B cell (primary cell): Measurements from ENCODE around the gene TMEM145. TPM values are rescaled to one million over a fixed set of nuclear protein-coding genes. Genes with fewer than 3 reads are reported as not detected.

Experiments used
- ATAC-seq: fragments of 200-7000 bp; cut with Tn5 transposase; one replicate; pipeline ENCODE4 v1.10.0; 2021; ENCODE audit warnings: low read depth, mild to moderate bottlenecking, moderate number of reproducible peaks, moderate library complexity
- CTCF ChIA-PET: fragments of 350-600 bp; sonication (Branson Sonifier 250); formaldehyde crosslinking; loops from one replicate; lab custom pipeline; 2021; ENCODE audit warnings: antibody characterized with exemption, inconsistent platforms; lab: Charles Lee
- POLR2A ChIA-PET: fragments of 350-600 bp; sonication (Branson Sonifier 250); formaldehyde crosslinking; loops from one replicate; lab custom pipeline; 2021; ENCODE audit warnings: antibody characterized with exemption; lab: Charles Lee
- DNase-seq: peaks from one replicate; pipeline ENCODE4 v3.0.0; 2013
- H2AFZ ChIP-seq: 2 replicates; pipeline ENCODE4 v1.6.1; 2012; ENCODE audit warnings: mild to moderate bottlenecking, low read depth, low read length; ENCODE audit not compliant: insufficient read depth, poor library complexity, severe bottlenecking
- H3K27ac ChIP-seq, 2 donors: 1 replicate in 1 of 2; 2 replicates in 1 of 2; pipeline ENCODE4 v1.5.1; 2012 to 2013; ENCODE audit warnings: low read length in 2 of 2, mild to moderate bottlenecking in 2 of 2, moderate library complexity in 1 of 2
- H3K27me3 ChIP-seq, 4 experiments: fragments of 200-600 bp in 1 of 4; sonication (generic) in 1 of 4; replicated peaks in 1 of 4; 1 replicate in 2 of 4; 2 replicates in 2 of 4; pipeline versions ENCODE4 v1.6.1 to v1.7.0; 2013 to 2016; ENCODE audit warnings: low read length in 3 of 4, mild to moderate bottlenecking in 2 of 4, mixed read lengths in 1 of 4, moderate library complexity in 1 of 4; ENCODE audit not compliant: insufficient read depth in 4 of 4, control insufficient read depth in 3 of 4; ENCODE audit errors: control extremely low read depth in 1 of 4
- H3K36me3 ChIP-seq, 2 experiments: replicated peaks in 1 of 2; 1 replicate in 1 of 2; 2 replicates in 1 of 2; pipeline versions ENCODE4 v1.6.1 to v1.7.1; 2013; ENCODE audit warnings: low read length in 1 of 2; ENCODE audit not compliant: insufficient read depth in 2 of 2, control insufficient read depth in 1 of 2; ENCODE audit errors: control extremely low read depth in 1 of 2, extremely low read depth in 1 of 2
- H3K4me1 ChIP-seq, 2 donors: fragments of 200-600 bp in 1 of 2; sonication (generic) in 1 of 2; 1 replicate in 1 of 2; 2 replicates in 1 of 2; pipeline versions ENCODE4 v1.5.1 to v1.6.1; 2013 to 2017; ENCODE audit warnings: low read length in 2 of 2; ENCODE audit not compliant: control insufficient read depth in 2 of 2, insufficient read depth in 2 of 2
- H3K4me2 ChIP-seq: replicated peaks from 2 replicates; pipeline ENCODE3; 2012; ENCODE audit warnings: mild to moderate bottlenecking, low read depth, low read length; ENCODE audit not compliant: poor library complexity, severe bottlenecking
- H3K4me3 ChIP-seq, 5 experiments: fragments of 200-600 bp in 1 of 5; sonication (generic) in 1 of 5; 1 replicate in 3 of 5; 2 replicates in 2 of 5; pipeline versions ENCODE4 v1.5.1 to v1.7.0; 2011 to 2016; ENCODE audit warnings: low read length in 4 of 5, mild to moderate bottlenecking in 4 of 5, low read depth in 2 of 5, control low read depth in 1 of 5, moderate library complexity in 1 of 5; ENCODE audit not compliant: insufficient read depth in 1 of 5; ENCODE audit errors: control extremely low read depth in 1 of 5, extremely low read depth in 1 of 5
- H3K79me2 ChIP-seq: fragments of 200-600 bp; sonication (generic); one replicate; pipeline ENCODE4 v1.6.0; 2016; ENCODE audit warnings: low read length; ENCODE audit not compliant: control insufficient read depth, insufficient read depth
- H3K9ac ChIP-seq: fragments of 200-600 bp; sonication (generic); 2 replicates; pipeline ENCODE4 v1.6.1; 2017; ENCODE audit warnings: mild to moderate bottlenecking, low read length, moderate library complexity
- H3K9me3 ChIP-seq, 3 donors: one replicate each; pipeline versions ENCODE4 v1.6.1 to v1.7.1; 2013; ENCODE audit warnings: low read length in 2 of 3; ENCODE audit not compliant: control insufficient read depth in 2 of 3, insufficient read depth in 1 of 3; ENCODE audit errors: control extremely low read depth in 1 of 3
- H4K20me1 ChIP-seq: 2 replicates; pipeline ENCODE4 v1.6.0; 2012; ENCODE audit warnings: mild to moderate bottlenecking, low read length; ENCODE audit not compliant: insufficient read depth, control insufficient read depth, poor library complexity, severe bottlenecking
- H3K27ac Mint-ChIP-seq: one replicate; pipeline ENCODE4 v1.8.0; 2021; ENCODE audit warnings: mixed read lengths
- H3K27me3 Mint-ChIP-seq: one replicate; pipeline ENCODE4 v1.8.0; 2021; ENCODE audit warnings: mixed read lengths
- H3K4me1 Mint-ChIP-seq: one replicate; pipeline ENCODE4 v1.8.0; 2021; ENCODE audit warnings: mixed read lengths
- H3K4me3 Mint-ChIP-seq: one replicate; pipeline ENCODE4 v1.8.0; 2021; ENCODE audit warnings: mixed read lengths
- H3K9me3 Mint-ChIP-seq: one replicate; pipeline ENCODE4 v1.8.0; 2022; ENCODE audit warnings: mixed read lengths; ENCODE audit not compliant: insufficient read depth
- CTCF ChIP-seq: fragments of 200-600 bp; IDR thresholded peaks from one replicate; pipeline ENCODE4 v1.8.0; 2022; ENCODE audit warnings: antibody characterized with exemption, mild to moderate bottlenecking
- EZH2 ChIP-seq: IDR thresholded peaks from 2 replicates; pipeline ENCODE4 v1.6.1; 2012; ENCODE audit warnings: borderline replicate concordance, low read depth, mild to moderate bottlenecking, moderate library complexity, low read length; ENCODE audit not compliant: insufficient read depth, poor library complexity, severe bottlenecking
- WGBS: methylation state at CpG from one replicate; pipeline ENCODE4 v1.1.5; 2013; ENCODE audit warnings: missing lambda C conversion rate; ENCODE audit not compliant: insufficient coverage; 5-methylcytosine and 5-hydroxymethylcytosine counted together
- intact Hi-C: fragments of 100-400 bp; cut with micrococcal nuclease; formaldehyde crosslinking; loops from one replicate; pipeline ENCODE4 v1.10.0; 2022
- polyA plus RNA-seq: library from polyadenylated mRNA; depleted of rRNA; stranded (reverse); fragments of >200 nt; gene quantifications from 2 replicates; pipeline ENCODE4 v1.2.3, GENCODE V29; 2012
- total RNA-seq, 2 donors: library from RNA; stranded (reverse); fragments of 120-200 nt in 1 of 2; gene quantifications; 1 replicate in 1 of 2; 2 replicates in 1 of 2; pipeline versions ENCODE4 v1.2.3 to v1.2.4, GENCODE V29; 2013 to 2022

TMEM145 gene
- total and polyA plus RNA-seq, 2 donors (not counting 1 experiment from before 2014, with no cell fraction given) = not detected

- H3K4me3 Mint-ChIP-seq = no peak overlapping the region
These were observed 38.9 kb upstream of the TMEM145 start for GRCh38 chr19:42274065-42274682.

More at GRCh38 chr19:42274065-42274682, 38.9 kb upstream of the TMEM145 start:
- Histone ChIP-seq H3K4me2 (no peak overlapping the region), H3K4me1 (peaks cover 27 to 38% of the 10 kb centered on the region in 2 donors), H4K20me1 (peaks cover 7% of the 10 kb centered on the region), H3K9ac (no peak overlapping the region), H3K79me2 (peaks cover 96% of the 10 kb centered on the region), H3K27ac (no peak overlapping the region), H3K4me3 (no peak overlapping the region), H2AFZ (no peak overlapping the region), H3K36me3 (peaks cover 0 to 30% of the 10 kb centered on the region in 2 experiments), H3K27me3 (no peaks in the 10 kb centered on the region), H3K9me3 (no peaks in the 10 kb centered on the region)
- DNase-seq (peak; percentile 16), ATAC-seq (no peak)
- 96% methylated on average over 20 of the region's 22 CpGs for WGBS
- CTCF ChIA-PET = interaction anchor here (1.2 kb wide), 1 partner anchor 165 kb away, joined by 4 read pairs; no protein-coding TSS in a partner anchor
- Mint-ChIP-seq H3K4me1 (peaks cover 51% of the 10 kb centered on the region), H3K9me3 (no peaks in the 10 kb centered on the region), H3K27me3 (no peaks in the 10 kb centered on the region), H3K27ac (no peak overlapping the region)
- intact Hi-C loops = no loop called here
- POLR2A ChIA-PET = no interaction called here
- no peak for TF ChIP-seq EZH2
- no peak for TF ChIP-seq CTCF
